HepG2 (cell line): ENCODE results near the gene ARPP21.

Experiments used
- ARNT2 ChIP-seq: sonication (generic); formaldehyde crosslinking; IDR thresholded peaks from 2 replicates; pipeline ENCODE4 v1.8.0; 2022; ENCODE audit warnings: mild to moderate bottlenecking, low read depth, missing genetic modification reagents, moderate library complexity
- CTCF ChIP-seq: sonication (generic); formaldehyde crosslinking; IDR thresholded peaks from 2 replicates; pipeline ENCODE4 v1.5.0; 2020; ENCODE audit warnings: mild to moderate bottlenecking, missing genetic modification reagents, moderate library complexity
- DRAP1 ChIP-seq: IDR thresholded peaks from 2 replicates; pipeline ENCODE4 v1.6.1; 2016; ENCODE audit warnings: missing genetic modification reagents, missing compliant biosample characterization
- SP1 ChIP-seq, 2 experiments: fragments of 450-650 bp in 1 of 2; sonication (generic) in 1 of 2; formaldehyde crosslinking in 1 of 2; IDR thresholded peaks; 2 replicates each; pipeline versions ENCODE4 v1.4.0 to v1.6.1; 2016 to 2020; ENCODE audit warnings: missing genetic modification reagents in 1 of 2

- no peak for TF ChIP-seq ARNT2 (CRISPR knock-in tag)
- no peak for TF ChIP-seq DRAP1 (CRISPR knock-in tag)
- no peak for TF ChIP-seq CTCF (CRISPR knock-in tag)
- TF ChIP-seq SP1 (IDR thresholded peaks at IDR 0.05), result no peak
- no peak for TF ChIP-seq SP1 (CRISPR knock-in tag; IDR thresholded peaks at IDR 0.05)
These were observed 39.4 kb downstream of the ARPP21 start for GRCh38 chr3:35678643-35679161.
